MCF 10A (cell line): Measurements from ENCODE around the gene TBRG4. TPM values are rescaled to one million over a fixed set of nuclear protein-coding genes. Genes with fewer than 3 reads are reported as not detected.

Experiments
- BruUV-seq: library from RNA; stranded (reverse); fragments of 400-500 nt; replicated peaks from 2 replicates; lab custom pipeline; 2021; lab: Mats Ljungman, UMichigan
- CTCF ChIA-PET: fragments of 300-600 bp; sonication (Branson Sonifier 250); formaldehyde crosslinking; extraction: SDS; loops from one replicate; lab custom pipeline; 2021; ENCODE audit warnings: antibody characterized with exemption, inconsistent platforms; lab: Yijun Ruan, JAX
- POLR2A ChIA-PET: fragments of 300-600, 350-650 bp; sonication (Branson Sonifier 250); formaldehyde crosslinking; extraction: SDS; loops from one replicate; lab custom pipeline; 2020; ENCODE audit warnings: antibody characterized with exemption, inconsistent platforms; lab: Yijun Ruan, JAX
- DNase-seq: peaks from one replicate; pipeline ENCODE4 v3.0.0-alpha.2; 2018; ENCODE audit not compliant: unreplicated experiment
- H3K27ac Mint-ChIP-seq: one replicate; pipeline ENCODE4 v1.8.0; 2022; ENCODE audit warnings: mild to moderate bottlenecking, low read depth, mixed read lengths; ENCODE audit not compliant: unreplicated experiment
- H3K27me3 Mint-ChIP-seq: one replicate; pipeline ENCODE4 v1.8.0; 2022; ENCODE audit warnings: mixed read lengths; ENCODE audit not compliant: insufficient read depth, unreplicated experiment
- H3K36me3 Mint-ChIP-seq: one replicate; pipeline ENCODE4 v1.8.0; 2022; ENCODE audit warnings: mild to moderate bottlenecking, moderate library complexity, mixed read lengths; ENCODE audit not compliant: insufficient read depth, unreplicated experiment
- H3K4me1 Mint-ChIP-seq: one replicate; pipeline ENCODE4 v1.8.0; 2022; ENCODE audit warnings: mixed read lengths; ENCODE audit not compliant: insufficient read depth, unreplicated experiment
- H3K4me3 Mint-ChIP-seq: one replicate; pipeline ENCODE4 v1.8.0; 2022; ENCODE audit warnings: mild to moderate bottlenecking, moderate library complexity, mixed read lengths; ENCODE audit not compliant: unreplicated experiment
- H3K9me3 Mint-ChIP-seq: one replicate; pipeline ENCODE4 v1.8.0; 2022; ENCODE audit warnings: mixed read lengths; ENCODE audit not compliant: unreplicated experiment
- intact Hi-C: fragments of 100-400 bp; cut with micrococcal nuclease; formaldehyde crosslinking; loops from 2 replicates; pipeline ENCODE4 v1.14.1; 2022
- total RNA-seq: library from RNA; stranded (reverse); gene quantifications from 2 replicates; pipeline ENCODE4 v1.2.3, GENCODE V29; 2022
- TF ChIP-seq, protein P1 (sequence below): fragments of 200-600 bp; IDR thresholded peaks from one replicate; pipeline ENCODE4 v1.8.0; 2022; ENCODE audit warnings: antibody characterized with exemption, mild to moderate bottlenecking; ENCODE audit not compliant: unreplicated experiment

Gene TBRG4
- total RNA-seq, 1 experiment from 2014 or later: 85.7 TPM

DNA sequence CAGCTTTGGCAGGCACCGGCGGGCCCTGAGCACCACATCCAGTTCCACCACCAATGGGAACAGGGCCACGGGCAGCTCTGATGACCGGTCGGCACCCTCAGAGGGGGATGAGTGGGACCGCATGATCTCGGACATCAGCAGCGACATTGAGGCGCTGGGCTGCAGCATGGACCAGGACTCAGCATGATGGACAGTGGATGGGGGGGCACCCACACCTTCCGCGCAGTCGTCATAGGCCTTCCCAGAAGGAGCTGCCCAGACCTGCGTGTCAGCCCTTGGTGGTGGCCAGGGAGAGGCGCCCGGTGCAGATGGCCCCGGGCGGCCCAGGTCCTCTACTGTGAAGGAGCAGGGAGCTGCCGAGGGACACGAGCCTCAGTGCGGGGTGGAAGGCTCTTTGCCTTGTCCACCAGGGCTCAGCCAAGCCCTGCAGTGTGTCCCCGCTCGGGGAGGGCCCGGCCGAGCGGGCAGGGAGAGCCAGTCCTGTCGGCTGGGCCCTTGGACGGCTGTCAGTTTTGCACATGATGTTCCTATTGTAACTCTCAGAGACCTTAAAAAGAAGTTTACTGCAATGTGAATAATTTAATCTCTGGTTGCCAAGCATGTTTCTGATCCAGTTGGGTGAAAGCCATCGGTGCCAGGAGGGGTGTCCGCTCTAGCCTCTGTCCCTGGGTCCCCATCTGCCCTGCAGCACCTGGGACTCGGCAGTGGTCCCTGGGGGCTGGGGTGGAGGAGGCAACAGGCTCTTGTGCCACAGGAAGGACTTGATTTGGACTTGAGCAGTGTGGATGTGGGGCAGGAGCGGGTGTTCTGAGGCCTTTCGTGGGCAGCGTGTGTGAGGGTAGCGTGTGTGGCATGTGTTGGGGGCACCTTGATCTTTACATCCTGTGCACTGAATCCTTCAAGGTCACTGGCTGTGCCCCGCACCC, 35.4 kb downstream of the TBRG4 start:
- H3K27ac Mint-ChIP-seq: no peak overlapping the region
- no peaks in the 10 kb centered on the region for H3K9me3 Mint-ChIP-seq
- DNase-seq: no peak
- no peaks in the 10 kb centered on the region for H3K27me3 Mint-ChIP-seq
- intact Hi-C loops: no loop called here
- CTCF ChIA-PET: no interaction called here
- POLR2A ChIA-PET: interaction anchor here (0.6 kb wide), 1 partner anchor 572 kb away, joined by 3 read pairs; no protein-coding TSS in a partner anchor
- H3K4me1 Mint-ChIP-seq: peaks cover 21% of the 10 kb centered on the region
- TF ChIP-seq, protein P1, sequence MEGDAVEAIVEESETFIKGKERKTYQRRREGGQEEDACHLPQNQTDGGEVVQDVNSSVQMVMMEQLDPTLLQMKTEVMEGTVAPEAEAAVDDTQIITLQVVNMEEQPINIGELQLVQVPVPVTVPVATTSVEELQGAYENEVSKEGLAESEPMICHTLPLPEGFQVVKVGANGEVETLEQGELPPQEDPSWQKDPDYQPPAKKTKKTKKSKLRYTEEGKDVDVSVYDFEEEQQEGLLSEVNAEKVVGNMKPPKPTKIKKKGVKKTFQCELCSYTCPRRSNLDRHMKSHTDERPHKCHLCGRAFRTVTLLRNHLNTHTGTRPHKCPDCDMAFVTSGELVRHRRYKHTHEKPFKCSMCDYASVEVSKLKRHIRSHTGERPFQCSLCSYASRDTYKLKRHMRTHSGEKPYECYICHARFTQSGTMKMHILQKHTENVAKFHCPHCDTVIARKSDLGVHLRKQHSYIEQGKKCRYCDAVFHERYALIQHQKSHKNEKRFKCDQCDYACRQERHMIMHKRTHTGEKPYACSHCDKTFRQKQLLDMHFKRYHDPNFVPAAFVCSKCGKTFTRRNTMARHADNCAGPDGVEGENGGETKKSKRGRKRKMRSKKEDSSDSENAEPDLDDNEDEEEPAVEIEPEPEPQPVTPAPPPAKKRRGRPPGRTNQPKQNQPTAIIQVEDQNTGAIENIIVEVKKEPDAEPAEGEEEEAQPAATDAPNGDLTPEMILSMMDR: no peak
- no peak overlapping the region for H3K4me3 Mint-ChIP-seq
- BruUV-seq: no TSS peak
- H3K36me3 Mint-ChIP-seq: peaks cover 33% of the 10 kb centered on the region

DNA sequence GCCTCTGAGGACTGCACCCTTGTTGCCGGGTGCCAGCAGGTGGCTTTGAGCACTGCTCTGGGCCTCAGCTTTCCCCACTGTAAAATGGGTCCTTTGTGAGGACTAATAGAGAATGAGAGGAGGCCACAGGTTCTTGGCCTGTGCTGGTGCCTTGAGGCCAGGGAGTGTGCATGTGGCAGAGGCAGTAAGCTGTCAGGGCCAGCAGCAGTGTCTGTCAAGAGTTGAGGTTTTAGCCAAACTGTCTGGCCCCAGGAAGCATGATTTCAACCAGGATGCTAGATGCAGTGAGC, 36.2 kb downstream of the TBRG4 start:
- Mint-ChIP-seq H3K4me1 (peaks cover 21% of the 10 kb centered on the region), H3K4me3 (no peak overlapping the region), H3K36me3 (peaks cover 33% of the 10 kb centered on the region), H3K27ac (no peak overlapping the region), H3K9me3 (no peaks in the 10 kb centered on the region), H3K27me3 (no peaks in the 10 kb centered on the region)
- ChIA-PET CTCF (no interaction called here), POLR2A (interaction anchor here (0.6 kb wide), 1 partner anchor 572 kb away, joined by 3 read pairs; no protein-coding TSS in a partner anchor)
- TF ChIP-seq, protein P1: no peak
- no TSS peak for BruUV-seq
- DNase-seq: no peak
- intact Hi-C loops: no loop called here

DNA sequence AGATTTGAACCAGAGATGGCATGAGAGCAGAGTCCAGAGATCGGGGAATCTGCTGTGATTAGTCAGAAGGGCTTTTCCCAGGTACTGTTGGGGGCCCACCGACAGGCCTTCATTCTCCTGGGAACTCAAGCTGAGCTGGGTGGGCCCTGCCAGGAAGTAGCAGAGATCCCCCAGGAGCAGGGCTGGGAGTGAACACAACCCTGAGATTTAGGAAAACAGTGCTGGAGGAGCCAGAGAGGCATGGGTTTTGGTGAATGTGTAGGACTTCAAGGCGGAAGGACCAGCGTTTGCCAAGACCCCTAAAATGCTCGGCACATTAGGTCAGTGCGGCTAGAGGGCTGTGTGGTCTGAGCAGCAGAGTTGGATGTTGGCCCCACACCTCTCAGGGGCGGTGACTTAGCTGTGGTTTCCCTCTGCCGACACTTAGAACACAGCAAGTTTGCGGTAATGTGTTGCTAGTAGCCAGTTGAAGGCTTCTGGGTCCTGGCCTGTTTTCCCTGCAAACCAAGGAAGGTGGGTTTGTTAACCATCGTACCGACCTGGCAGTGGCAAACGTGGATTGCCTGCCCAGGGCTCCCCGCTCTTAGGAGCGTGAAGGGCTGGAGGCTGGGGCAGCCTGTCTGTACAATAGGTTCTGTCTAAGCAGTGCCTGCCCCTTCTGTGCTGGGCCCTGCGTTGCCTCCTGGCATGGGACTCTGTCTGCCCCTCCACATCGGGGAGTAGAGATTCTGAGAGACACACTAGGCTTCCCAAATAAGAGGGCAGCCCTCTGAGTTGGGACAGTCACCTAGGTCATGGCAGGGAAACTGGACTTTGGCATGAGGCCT, 36.8 kb downstream of the TBRG4 start:
- TF ChIP-seq, protein P1: no peak
- ChIA-PET POLR2A (interaction anchor here (0.6 kb wide), 1 partner anchor 7 kb away, joined by 3 read pairs; no protein-coding TSS in a partner anchor), CTCF (no interaction called here)
- H3K9me3 Mint-ChIP-seq: no peaks in the 10 kb centered on the region
- intact Hi-C loops: no loop called here
- peaks cover 21% of the 10 kb centered on the region for H3K4me1 Mint-ChIP-seq
- DNase-seq: no peak
- no peak overlapping the region for H3K4me3 Mint-ChIP-seq
- H3K36me3 Mint-ChIP-seq: peaks cover 33% of the 10 kb centered on the region
- BruUV-seq: no TSS peak
- H3K27me3 Mint-ChIP-seq: no peaks in the 10 kb centered on the region
- no peak overlapping the region for H3K27ac Mint-ChIP-seq
